Loucy (cell line): ENCODE measurements around the gene CCDC171.

Experiments
- CTCF ChIP-seq: fragments of 200-600 bp; sonication (generic); conservative IDR thresholded peaks from 2 replicates; pipeline ENCODE4 v1.5.1; 2014; ENCODE audit warnings: mild to moderate bottlenecking, antibody characterized with exemption, low read length
- EZH2phosphoT487 ChIP-seq: fragments of 200-600 bp; IDR thresholded peaks from 2 replicates; pipeline ENCODE4 v1.6.1; 2018; ENCODE audit warnings: antibody characterized with exemption, mild to moderate bottlenecking, moderate library complexity, borderline replicate concordance

- TF ChIP-seq CTCF, result no peak
- TF ChIP-seq EZH2phosphoT487, result no peak
These were observed 382.9 kb downstream of the CCDC171 start for GRCh38 chr9:15935661-15936305.
